ENCODE results near the gene LANCL2.
"Not testable (repeated sequence)": the region's sequence is repeated elsewhere in the genome, so short reads cannot be mapped to it uniquely, and the experiment has no call there.

LANCL2 gene

GRCh38 chr7:55362927-55363326 lies 2.2 kb upstream of the LANCL2 start:
- DNase-seq, result no peak

- no peak for DNase-seq
Measured at GRCh38 chr7:55363386-55364170, 1.6 kb upstream of the LANCL2 start.

GRCh38 chr7:55365675-55366460 lies 731 bp downstream of the LANCL2 start:
- peak; percentile 95 to 96 for DNase-seq

- DNase-seq, result no peak
Measured at GRCh38 chr7:55366461-55367070, 1.4 kb downstream of the LANCL2 start.

- DNase-seq, result no peak
Measured at GRCh38 chr7:55367283-55367840, 2.2 kb downstream of the LANCL2 start.

GRCh38 chr7:55369427-55370400 lies 4.6 kb downstream of the LANCL2 start:
- no peak for DNase-seq

- DNase-seq, result no peak
Measured at GRCh38 chr7:55374213-55374612, 9.1 kb downstream of the LANCL2 start.

- DNase-seq, result no peak
Measured at GRCh38 chr7:55375237-55375636, 10.1 kb downstream of the LANCL2 start.

- no peak for DNase-seq
Measured at GRCh38 chr7:55377162-55377817, 12.2 kb downstream of the LANCL2 start.

GRCh38 chr7:55379285-55379684 lies 14.1 kb downstream of the LANCL2 start:
- no peak for DNase-seq

- no peak for DNase-seq
Measured at GRCh38 chr7:55381189-55381588, 16.1 kb downstream of the LANCL2 start.

- no peak for DNase-seq
Measured at GRCh38 chr7:55381696-55382095, 16.6 kb downstream of the LANCL2 start.

GRCh38 chr7:55382251-55382650 lies 17.1 kb downstream of the LANCL2 start:
- no peak for DNase-seq

- no peak for DNase-seq
Measured at GRCh38 chr7:55386541-55386940, 21.4 kb downstream of the LANCL2 start.

- DNase-seq, result no peak
Measured at GRCh38 chr7:55387062-55387965, 22.2 kb downstream of the LANCL2 start.

GRCh38 chr7:55396233-55396785 lies 31.2 kb downstream of the LANCL2 start:
- DNase-seq, result no peak

- DNase-seq, result no peak
Measured at GRCh38 chr7:55397617-55398016, 32.5 kb downstream of the LANCL2 start.

- no peak for DNase-seq
Measured at GRCh38 chr7:55400191-55400590, 35.1 kb downstream of the LANCL2 start.

GRCh38 chr7:55402506-55402905 lies 37.4 kb downstream of the LANCL2 start:
- DNase-seq, result not testable (repeated sequence)

- no peak for DNase-seq
Measured at GRCh38 chr7:55405856-55406541, 40.9 kb downstream of the LANCL2 start.
